ENCODE data around the gene RIN1.
"Not testable (repeated sequence)": the region's sequence is repeated elsewhere in the genome, so short reads cannot be mapped to it uniquely, and the experiment has no call there.

The RIN1 gene

GRCh38 chr11:66336234-66337102, at the start of gene RIN1:
TSS of gene RIN1 (minus strand) at chr11:66336434. CDS start at chr11:66336402, 32 bp downstream.
- DNase-seq, result peak; percentile 64

- DNase-seq, result not testable (repeated sequence)
Observed at GRCh38 chr11:66384316-66384715, 48.1 kb upstream of the RIN1 start.

- not testable (repeated sequence) for DNase-seq
Observed at GRCh38 chr11:66380264-66380663, 44.0 kb upstream of the RIN1 start.

GRCh38 chr11:66373690-66374287, 37.6 kb upstream of the RIN1 start:
- DNase-seq, result not testable (repeated sequence)

- DNase-seq, result no peak
Observed at GRCh38 chr11:66373265-66373664, 37.0 kb upstream of the RIN1 start.

GRCh38 chr11:66371627-66372415, 35.6 kb upstream of the RIN1 start, which contains the start of gene SLC29A2:
TSS of gene SLC29A2 (minus strand) at chr11:66371760. CDS start at chr11:66371591, 169 bp downstream.
- peak; percentile 72 for DNase-seq

- DNase-seq, result no peak
Observed at GRCh38 chr11:66369073-66369894, 33.0 kb upstream of the RIN1 start.

GRCh38 chr11:66368484-66368883, 32.2 kb upstream of the RIN1 start:
- DNase-seq, result no peak

- no peak for DNase-seq
Observed at GRCh38 chr11:66367561-66368312, 31.5 kb upstream of the RIN1 start.

- DNase-seq, result no peak
Observed at GRCh38 chr11:66366844-66367477, 30.7 kb upstream of the RIN1 start.

- no peak for DNase-seq
Observed at GRCh38 chr11:66365711-66366619, 29.7 kb upstream of the RIN1 start.

GRCh38 chr11:66365166-66365565, 28.9 kb upstream of the RIN1 start:
- DNase-seq, result no peak

GRCh38 chr11:66363805-66364535, 27.7 kb upstream of the RIN1 start:
- peak; percentile 78 for DNase-seq

GRCh38 chr11:66363187-66363601, 27.0 kb upstream of the RIN1 start:
- no peak for DNase-seq

- no peak for DNase-seq
Observed at GRCh38 chr11:66362481-66363147, 26.4 kb upstream of the RIN1 start.

GRCh38 chr11:66361502-66361941, 25.3 kb upstream of the RIN1 start:
- DNase-seq, result no peak

- DNase-seq, result no peak
Observed at GRCh38 chr11:66360406-66361073, 24.3 kb upstream of the RIN1 start.

- no peak for DNase-seq
Observed at GRCh38 chr11:66359662-66360087, 23.4 kb upstream of the RIN1 start.

Data from stimulated activated CD4-positive, alpha-beta T cell treated with anti-CD3 and anti-CD28 coated beads, Interleukin-4, amount 100 ng/mL, for 24 hours (primary cell).